ENCODE results near the gene ZBTB38.

Gene ZBTB38

GRCh38 chr3:141406265-141406664 lies 38.0 kb downstream of the ZBTB38 start:
- FAIRE-seq = no peak

DNA sequence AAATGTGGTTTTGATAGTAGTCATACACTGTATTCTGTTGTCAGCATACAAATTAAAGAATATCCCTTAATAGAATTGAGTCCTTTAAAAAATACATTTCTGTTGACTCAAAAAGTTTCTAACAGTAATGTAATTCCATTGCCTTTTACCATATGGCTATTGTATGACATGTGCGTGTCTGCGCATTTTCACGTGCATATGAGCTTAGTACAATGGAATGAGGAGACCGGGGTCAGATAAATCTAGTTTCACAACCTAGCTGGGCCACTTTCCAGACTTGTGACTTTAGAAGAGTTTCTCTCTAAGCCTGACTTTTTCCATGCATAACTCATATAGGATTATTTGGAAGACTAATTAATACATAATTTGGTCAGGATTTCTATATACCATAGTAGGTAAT lies 38.7 kb downstream of the ZBTB38 start:
- no peak for FAIRE-seq

GRCh38 chr3:141407825-141408224 lies 39.5 kb downstream of the ZBTB38 start:
- FAIRE-seq = no peak

GRCh38 chr3:141408596-141408995 lies 40.3 kb downstream of the ZBTB38 start:
- no peak for FAIRE-seq

DNA sequence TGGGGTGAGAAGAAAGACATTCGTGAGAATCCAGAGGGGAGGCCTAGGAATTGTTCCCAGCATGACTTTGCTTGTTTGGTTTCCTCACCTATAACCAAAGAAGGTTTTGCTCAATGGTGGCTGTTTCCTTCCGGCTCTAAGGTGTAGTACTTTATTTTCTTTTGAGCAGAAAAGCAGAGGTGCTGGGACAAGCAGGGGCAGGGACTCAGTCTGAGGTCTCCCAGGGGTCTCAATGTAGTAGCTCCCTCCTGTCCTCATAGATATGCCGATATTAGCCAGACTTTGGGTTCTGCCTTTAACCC lies 41.6 kb downstream of the ZBTB38 start:
- no peak for FAIRE-seq

- FAIRE-seq = no peak
Observed at GRCh38 chr3:141410408-141410807, 42.1 kb downstream of the ZBTB38 start.

- FAIRE-seq = no peak
Observed at GRCh38 chr3:141410846-141411245, 42.5 kb downstream of the ZBTB38 start.

GRCh38 chr3:141411251-141411771 lies 43.0 kb downstream of the ZBTB38 start:
- FAIRE-seq = no peak

DNA sequence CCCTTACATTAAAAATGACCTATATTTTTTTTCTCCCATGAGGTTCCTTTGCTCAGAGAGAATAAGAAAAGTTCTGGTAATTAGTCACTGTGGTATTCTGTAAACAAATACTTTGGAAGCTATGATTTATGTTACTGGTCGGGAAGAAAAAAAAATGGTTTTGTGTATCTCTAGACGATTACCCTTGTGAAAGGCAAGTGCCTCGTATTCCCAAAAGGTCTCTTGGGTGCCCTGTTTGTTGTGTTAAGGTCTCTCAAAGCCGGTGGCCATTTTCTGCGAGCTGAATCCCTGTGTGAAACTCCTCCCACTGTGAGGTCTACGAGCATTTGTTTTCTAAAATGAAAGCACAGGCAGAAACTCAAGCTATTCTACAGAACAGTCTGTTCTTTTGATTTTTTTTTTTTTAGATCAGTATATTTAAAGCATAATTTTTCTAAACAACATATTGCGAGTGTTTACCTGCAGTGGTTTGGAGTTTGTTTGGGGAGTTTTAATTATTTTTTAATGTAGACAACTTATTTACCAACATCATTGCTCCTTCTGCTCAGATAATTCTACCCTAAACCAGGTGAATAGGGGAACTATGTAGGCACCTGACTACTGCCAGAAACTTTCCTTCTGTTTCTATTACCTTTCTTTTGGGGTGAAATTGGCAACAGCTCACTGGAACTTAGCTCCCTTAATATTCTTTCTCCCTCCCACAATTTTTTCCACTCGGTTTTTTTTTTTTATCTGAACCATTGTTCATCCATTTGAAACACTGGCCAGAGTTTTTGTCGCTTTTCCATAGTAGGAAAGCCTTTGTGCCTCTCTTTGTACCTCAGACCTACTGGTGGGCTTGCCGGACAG lies 44.0 kb downstream of the ZBTB38 start:
- FAIRE-seq = no peak

DNA sequence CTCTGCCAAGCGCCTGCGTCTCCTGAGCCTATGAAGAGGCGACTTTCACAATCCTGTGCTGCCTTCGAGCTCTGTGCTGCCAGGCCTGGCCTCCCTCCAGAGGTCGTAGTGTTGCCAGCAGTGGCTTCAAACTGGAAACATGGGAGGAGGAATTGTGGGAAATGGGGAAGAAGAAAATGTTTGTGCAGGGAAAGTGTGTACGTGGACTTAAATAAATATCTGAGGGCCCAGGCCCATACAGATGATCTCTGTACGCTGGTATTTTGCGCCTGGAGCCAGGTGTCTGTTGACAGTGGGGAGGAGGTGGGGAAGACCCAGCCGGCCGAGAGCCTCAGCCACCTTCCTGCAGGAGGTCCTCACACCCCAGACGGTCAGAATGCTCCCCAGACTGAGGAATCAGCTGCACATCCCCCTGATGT lies 44.6 kb downstream of the ZBTB38 start:
- FAIRE-seq = no peak

DNA sequence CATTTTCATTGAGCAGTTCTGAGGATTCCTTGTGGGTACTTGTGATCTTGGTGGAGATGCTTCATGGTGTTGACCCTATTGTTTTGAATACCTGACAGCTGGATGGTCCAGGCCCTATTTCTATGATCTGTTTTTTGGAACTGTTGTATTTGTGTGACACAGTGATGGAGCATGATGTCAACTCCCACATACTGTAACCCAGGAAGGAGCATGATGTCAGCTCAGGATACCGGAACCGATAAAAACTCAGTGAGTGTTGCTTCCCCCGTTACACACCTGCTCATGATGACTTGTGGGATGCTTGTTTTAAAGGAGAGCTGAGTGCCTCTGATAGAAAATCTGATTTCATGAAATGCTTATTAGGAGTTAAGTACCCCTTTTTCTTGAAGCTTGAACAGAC lies 45.1 kb downstream of the ZBTB38 start:
- no peak for FAIRE-seq

DNA sequence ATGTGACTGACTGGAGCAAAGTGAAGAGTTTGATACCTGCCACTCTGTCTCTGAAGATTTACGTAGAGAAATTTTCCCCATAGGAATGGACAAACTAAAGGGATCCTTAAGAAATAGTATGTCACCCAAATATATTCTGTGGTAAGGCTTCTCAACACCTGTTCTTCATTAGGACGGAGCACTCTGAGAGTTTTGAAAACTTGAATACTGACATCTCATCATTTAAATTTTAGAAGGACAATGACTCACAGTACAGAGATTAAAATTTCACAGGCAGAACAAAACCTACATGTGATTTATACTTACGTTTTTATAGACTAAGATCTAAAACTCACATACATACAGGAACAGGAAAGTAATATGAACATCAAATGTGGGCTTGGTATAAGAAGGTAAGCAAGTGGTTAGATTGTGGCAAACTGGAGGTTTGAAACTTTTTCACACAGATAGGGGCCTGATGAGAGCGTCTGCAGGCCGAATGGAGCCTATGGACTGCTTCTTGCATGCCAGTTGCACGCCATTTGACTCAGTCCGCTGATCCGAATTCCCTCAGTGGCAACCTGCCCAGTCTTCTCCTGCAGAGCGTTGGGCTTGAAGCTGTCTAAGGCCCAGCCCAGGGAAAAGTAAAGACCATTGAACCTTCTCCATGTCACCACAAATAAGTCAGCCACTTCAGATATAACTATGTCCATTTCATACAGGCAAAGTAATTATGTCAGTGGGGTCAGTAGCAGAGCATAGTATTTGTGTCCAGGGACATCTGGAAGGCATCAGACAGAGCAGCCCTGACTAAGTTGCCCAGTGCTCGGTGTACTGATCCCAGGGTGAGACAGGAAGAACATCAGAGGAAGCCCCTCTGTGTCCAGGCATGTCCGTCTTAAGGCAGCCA lies 45.7 kb downstream of the ZBTB38 start:
- no peak for FAIRE-seq

GRCh38 chr3:141414800-141415462 lies 46.6 kb downstream of the ZBTB38 start:
- FAIRE-seq = no peak

DNA sequence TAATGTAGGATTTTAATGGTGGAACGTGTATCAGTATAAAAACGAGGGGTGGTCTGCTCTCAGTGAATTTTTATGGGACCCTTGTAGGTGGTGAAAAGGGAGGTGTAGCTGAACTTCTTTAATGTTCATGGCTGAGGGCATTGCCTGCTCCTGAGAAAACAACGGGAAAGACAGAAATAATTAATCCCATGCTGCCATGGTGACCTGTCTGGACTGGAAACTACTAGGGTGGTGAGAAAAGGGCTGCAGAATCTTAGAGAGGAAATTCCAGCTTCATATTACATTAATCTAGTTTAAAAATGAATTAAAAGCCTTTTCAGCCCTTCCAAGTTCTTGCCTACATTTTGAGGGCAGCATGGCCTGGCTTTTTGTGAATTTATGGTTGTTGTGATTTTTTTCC lies 47.6 kb downstream of the ZBTB38 start:
- FAIRE-seq = no peak

Measured in colon (tissue), 2 donors.